GM18861 (cell line): Measurements from ENCODE around the gene COL20A1.
"Not testable (repeated sequence)": the region's sequence is repeated elsewhere in the genome, so short reads cannot be mapped to it uniquely, and the experiment has no call there.

Experiments
- ATAC-seq: cut with Tn5 transposase; IDR thresholded peaks from one replicate; pipeline ENCODE4 v1.9.1; 2021; ENCODE audit not compliant: unreplicated experiment

The COL20A1 gene

DNA sequence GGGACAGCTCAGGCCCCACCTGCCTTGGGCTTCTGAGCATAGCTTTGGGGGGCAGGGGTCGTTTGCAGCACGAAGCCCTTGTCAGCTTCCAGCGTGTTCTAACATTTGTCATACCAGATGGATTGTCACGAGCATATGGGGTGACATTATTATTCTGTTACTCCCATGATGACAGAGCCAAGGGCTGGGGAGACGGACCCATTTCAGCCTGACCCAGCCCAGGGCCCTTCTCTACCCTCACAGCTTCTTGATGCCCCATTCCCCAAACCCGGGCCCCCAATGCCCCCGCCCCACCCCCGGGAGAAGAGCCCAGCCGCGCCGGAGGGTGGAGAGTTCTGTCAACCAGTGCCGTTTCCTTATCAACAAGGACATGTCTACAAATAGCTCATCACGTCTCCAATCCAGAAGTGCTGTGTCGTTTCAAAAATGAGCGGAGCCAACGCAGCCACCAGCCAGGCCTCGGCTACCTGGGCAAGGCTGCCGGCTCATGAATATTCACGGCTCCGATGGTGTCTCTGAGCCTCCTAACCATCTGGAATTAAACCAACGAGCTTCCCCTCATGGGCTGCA, 77.7 kb downstream of the COL20A1 start:
- ATAC-seq, result no peak

DNA sequence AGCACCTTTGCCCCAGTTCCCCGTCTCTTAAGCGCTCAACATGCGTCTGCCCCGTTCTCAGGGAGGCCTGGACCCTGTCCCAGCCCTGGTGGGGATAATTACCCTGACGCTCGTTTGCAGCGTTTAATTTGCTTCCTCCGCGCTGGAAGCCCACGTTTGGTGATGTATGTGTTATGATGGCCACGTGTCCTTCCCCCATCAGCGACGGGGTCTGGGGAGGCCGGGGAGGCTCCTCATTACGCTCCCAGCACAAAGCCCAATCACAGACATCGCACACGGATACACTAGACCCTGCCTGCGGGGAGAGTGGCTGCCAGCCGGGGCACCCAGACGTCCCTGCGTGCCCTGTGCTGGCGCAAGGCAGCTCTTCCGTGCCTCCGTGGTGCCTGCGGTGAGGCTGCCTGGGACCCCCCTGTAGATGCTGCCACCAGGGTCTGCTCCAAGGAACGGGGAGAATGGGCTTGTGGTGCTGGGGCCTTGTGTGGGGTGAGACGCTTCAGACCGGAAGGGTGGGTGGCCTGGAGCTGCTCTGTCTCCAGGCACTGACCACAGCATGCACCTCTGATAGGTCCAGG, 78.4 kb downstream of the COL20A1 start:
- ATAC-seq, result no peak

DNA sequence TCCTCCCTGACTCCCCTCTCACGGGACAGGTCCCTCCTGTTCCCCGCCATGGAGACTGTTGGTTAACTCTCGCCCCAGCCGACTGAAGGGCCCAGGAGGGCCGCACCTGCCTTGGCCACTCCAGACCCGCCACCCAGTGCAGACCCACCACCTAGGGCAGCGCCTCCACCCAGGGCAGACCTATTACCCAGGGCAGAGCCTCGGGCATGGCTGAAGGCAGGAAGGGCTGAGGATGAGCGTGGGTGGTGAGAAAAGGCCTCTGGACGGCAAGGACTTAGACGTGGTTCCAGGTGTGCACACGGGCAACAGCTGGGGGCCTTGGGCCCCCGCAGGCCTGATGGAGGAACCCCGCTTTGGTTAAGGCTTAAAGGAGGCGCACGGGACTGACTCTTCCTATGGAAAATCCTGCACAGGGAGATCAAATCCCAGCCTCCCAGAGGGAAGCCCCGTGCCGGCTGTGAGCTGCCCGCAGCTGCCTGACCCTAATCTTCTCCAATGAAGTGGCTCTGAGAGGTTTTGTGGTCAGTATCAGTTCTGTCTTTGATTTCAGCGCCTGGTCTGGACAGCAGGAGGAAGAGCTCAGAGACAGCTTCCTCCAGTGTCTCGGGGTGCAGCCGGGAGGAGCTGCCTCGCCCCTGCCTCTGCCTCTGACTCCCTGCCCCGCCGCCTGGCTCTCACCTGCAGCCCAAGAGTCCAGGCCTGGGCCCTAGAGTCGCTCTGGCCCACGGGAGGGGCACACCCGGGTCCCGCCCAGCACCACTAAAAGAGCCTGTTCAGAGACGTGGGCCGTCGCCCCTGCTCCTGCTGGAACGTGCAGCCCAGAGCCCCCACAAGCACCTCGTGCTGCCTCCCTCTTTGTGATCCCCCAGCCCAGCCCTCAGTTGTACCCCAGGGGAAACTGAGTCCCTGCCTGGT, 80.2 kb downstream of the COL20A1 start:
- ATAC-seq, result no peak

DNA sequence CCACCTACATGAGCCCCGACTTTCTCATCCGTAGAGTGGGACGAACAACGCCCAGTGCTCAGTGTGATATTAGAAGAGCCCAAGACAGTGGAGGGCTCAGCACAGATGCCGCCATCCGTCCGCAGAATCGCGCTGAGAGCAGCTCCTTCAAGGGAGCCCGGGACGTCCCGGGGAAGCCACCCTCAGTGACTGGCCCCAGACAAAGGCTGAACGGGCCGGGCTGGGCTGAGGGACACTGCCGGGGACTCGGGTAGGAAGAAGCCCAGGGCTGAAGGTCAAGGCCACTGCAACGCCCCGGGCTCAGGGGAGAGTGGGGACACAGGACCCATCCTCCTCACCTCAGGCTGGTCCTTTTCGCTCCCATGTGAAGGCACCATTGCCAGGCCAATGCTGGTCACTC, 81.0 kb downstream of the COL20A1 start:
- no peak for ATAC-seq

DNA sequence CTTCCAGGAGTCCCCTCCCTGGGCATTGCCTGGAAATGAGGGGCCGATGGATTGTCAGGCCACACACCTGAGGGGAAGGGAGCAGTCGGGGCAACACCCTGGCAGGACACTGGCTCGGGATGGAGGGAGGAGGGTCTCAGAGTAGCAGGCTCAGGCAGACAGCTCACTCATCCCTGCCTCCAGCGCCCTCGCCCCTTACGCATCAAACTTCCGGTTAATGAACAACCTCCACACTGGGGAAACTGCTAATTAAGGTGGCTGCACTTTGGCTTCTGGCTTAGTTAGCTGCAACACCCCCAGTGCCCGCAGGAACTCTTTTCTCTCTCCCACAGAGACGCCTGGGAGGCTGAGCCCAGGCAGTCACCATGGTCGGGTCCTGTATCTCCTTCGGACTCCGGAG, 81.5 kb downstream of the COL20A1 start:
- no peak for ATAC-seq

DNA sequence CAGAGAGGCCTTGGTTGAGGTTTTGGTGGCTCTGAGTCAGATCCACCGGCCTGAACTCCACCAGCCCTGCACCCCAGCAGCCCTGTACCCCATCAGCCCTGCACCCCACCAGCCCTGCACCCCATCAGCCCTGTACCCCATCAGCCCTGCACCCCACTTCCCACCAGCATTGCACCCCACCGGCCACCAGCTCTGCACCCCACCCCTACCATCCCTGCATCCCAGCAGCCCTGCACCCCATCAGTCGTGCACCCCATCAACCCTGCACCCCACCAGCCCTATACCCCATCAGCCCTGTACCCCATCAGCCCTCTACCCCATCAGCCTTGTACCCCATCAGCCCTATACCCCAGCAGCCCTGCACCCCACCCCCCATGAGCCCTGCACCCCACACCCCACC, 82.5 kb downstream of the COL20A1 start:
- ATAC-seq, result no peak

DNA sequence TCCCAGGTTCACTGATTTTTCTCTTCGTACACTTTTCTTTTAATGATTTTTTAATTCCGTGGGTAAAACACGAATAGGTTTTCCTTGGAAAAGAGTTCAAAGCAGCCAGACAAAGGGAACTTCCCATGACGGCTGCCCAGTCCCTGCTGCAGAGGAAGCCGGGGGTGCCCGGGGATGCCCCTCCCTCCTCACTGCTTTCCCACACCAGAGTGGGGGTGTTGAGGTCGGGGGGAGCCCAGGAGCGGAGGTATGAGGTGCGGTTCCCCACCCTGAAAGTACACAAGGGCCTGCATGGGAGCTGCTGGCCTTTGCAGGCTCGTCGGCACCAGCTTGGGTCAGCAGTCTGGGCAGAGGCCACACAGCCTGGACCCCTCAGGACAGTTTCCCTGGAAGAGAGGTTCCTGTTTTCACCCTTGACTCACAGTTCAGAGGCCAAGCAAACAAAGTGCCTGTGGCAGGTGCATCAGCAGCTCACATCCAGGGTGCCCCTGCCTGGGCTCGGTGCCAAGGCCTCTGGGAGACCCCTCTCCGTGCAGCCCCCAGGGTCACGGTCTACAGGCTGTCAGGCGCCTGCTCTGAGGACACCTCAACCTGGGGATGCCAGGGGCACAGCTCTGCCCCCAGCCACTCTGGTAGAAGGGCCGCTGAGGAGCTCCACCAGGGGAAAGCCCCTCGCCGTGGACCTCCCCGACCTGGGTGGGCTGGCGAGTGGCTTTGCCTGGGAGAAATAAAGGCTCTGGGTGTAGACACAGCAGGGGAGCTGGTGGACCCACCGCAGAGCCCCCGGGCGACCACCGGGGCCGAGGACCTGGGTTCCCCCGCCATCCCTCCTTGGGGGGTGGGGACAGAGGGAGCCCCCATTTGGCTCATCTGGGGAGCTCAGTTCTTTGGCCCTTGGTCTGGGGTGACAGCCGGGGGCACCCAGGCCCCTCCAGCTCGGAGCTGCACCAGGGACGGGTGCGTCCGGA, 83.6 kb downstream of the COL20A1 start:
- ATAC-seq, result no peak

DNA sequence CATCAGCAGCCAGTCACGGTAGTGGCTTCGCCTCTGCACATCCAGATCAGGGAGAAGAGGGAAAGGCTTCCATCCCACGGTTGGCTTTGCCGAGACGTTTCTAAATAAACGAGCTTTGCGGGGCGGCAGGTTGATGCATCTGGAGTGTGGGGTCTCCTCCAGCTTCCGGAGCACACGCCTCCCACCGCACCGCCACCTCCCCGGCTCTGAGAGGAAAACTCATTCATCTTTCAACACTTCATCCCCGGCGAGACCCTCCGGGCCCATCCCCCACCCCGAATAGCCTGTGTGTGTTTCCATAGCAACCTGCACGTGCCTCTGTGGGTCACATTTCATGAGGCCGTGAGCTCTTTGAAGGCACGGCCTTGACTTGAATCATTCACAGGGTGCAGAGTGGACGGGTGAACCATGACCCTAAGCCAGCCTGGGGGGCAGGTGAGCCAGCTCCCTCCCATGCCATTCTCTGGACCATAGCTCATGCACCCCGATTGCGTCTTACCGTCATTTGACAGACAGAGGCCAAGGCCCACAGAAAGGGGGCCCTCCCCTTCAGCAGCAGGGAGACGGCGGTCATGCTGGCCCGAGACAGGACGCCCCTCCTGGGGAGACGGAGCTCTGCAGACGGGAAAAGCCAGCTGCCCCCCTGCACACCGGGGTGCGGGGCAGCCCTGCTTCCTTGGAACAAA, 84.4 kb downstream of the COL20A1 start:
- no peak for ATAC-seq

DNA sequence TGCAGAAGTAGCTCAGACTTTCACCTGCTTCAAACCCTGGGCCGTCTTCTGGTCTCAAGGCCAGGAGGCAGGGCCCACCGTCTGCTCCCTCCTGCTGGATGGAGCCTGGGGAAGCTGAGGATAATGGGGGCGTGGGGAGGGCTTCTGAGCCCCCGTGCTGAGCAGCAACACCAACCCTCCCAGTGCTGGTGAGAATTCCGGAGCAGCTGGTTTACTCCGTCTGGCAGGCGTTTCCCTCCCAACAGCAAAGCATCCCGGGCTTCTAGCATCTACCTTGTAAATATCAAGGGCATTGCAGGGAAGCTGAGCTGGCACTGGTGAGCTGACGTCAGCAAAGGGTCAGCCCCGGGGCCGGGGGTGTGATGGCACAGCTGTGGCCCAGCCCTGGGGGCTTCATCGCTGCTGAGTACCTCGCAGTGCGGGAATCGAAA, 85.0 kb downstream of the COL20A1 start:
- no peak for ATAC-seq

DNA sequence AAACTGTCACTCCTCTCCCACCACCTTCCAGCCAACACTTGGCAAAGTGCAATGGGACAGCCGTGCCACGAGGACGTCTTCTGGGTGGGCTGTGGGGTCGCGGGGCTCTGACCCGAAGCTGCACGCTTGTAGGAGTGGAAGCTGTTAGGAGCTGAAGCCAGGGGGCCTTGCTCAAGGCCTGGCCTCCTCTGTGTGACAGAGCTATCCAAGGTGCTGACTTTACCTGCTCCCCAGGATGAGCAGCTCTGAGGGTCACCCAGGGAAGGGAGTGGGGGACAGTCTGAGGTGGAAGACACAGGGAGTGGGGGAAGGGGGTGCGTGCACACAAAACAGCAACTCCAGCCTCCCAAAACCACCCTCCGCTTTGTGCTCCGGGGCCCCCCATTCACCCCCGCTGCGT, 85.6 kb downstream of the COL20A1 start:
- no peak for ATAC-seq

DNA sequence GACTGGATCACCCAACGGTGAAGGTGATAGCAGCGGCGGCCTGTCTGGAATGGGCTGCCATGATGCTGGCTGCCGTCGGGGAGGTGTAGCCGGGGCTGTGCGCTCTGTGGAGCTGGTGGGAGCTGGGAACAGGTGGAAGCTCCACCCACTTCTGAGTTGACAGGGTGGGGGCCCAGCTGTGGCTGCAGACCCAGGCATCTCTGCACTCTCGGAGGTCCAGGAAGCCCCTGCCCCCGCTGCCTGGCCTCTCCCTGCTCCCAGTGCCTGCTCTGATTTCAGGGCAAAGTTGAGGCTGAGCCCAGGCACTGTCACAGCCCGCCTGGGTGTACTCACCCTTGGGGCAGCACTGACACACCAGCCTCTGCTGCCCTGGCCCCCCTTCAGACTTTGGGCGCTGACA, 86.3 kb downstream of the COL20A1 start:
- no peak for ATAC-seq

DNA sequence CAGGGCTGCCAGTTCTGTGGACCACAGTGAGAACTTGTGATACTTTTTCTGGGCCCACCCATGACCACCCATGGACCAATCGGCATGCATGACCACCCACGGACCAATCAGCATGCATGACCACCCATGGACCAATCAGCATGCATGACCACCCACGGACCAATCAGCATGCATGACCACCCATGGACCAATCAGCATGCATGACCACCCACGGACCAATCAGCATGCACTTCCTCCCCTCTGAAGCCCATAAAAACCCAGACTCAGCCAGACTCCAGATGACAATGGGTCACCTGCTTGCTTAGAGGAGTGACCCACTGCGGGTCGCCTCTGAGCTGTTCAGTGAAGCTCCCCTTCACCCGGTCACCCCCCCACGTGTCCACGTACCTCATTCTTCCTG, 86.9 kb downstream of the COL20A1 start:
- not testable (repeated sequence) for ATAC-seq

DNA sequence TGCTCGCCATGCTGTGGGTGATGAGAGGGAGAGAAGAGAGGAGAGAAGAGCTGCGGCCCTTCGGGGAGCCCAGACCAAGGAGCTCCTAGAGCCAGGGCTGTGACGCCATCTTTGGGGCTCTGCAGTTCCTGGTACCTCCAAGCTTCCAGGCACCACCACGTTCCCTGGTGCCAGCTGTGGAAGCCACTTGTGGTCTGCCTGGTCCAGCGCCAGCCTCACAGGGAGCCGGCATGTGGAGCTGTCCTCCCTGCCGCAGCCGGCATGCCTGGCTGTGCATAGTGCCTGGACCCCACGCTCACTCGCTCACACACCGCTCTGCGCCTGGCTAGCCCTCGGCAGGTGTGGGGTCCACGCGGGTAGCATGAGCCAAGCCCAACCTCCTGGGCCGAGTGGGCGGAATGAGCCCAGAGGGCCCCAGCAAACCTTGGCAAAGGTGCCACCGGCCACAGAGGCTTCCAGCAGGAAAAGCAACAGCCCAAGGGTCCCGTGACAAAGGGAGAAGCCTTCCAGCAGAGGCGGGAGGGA, 87.4 kb downstream of the COL20A1 start:
- no peak for ATAC-seq

DNA sequence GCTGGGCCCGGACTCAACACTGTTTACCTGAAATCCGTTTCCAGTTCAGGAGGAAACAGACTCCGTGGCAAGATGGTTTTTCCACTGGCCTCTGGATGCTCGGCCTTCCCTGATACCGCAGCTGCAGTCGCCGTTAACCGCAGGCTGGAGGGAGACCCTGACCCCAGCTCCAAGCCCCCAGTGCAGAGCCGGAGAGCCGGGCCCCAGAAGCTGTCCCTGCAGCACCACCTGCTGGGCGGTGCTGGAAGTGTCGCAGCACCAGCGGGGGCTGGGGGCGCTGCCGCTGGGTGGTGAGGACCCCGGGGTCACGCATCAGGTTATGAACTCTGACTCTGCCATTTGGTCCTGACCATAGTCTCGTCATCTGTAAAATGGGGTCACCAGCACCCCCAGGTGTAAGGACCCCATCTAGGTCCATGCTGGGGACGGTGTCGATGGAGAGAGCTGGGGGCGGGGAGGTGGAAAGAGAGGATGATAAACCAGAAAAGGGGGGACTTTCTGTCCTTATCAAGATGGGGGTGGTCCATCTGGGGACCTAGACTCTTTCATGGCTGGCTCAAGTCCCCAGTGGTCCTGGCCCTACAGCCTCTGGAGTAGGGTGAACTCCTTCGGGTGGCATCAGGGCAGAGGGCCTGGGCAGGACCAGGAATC, 88.9 kb downstream of the COL20A1 start:
- ATAC-seq, result no peak

DNA sequence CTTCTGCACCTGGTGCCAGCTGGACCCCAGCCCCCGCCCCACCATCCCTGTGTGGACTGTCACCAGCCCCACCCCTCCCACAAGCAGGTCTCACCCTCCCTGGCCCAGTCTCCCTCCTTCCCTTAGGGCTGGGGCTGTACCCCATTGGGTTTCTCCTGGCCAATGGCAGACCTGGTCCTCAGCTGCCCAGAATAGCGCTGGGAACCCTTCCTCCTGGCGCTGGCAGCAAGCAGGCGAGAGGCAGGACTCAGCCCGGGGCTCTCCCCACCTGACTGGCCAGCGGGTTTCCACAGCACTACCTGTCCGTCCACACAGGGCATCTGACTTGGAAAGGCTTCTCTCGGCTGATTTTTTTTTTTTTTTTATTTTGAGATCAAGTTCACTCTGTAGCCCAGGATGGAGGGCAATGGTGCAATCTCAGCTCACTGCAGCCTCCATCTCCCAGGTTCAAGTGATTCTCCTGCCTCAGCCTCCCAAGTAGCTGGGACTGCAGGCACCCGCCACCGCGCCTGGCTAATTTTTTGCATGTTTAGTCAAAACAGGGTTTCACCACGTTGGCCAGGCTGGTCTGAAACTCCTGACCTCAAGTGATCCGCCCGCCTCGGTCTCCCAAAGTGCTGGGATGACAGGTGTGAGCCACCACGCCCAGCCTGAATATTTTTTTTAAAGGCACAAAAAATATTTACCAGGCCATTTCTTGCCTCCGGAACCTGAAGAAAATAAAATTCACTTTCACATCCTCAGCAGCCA, 89.7 kb downstream of the COL20A1 start:
- no peak for ATAC-seq

DNA sequence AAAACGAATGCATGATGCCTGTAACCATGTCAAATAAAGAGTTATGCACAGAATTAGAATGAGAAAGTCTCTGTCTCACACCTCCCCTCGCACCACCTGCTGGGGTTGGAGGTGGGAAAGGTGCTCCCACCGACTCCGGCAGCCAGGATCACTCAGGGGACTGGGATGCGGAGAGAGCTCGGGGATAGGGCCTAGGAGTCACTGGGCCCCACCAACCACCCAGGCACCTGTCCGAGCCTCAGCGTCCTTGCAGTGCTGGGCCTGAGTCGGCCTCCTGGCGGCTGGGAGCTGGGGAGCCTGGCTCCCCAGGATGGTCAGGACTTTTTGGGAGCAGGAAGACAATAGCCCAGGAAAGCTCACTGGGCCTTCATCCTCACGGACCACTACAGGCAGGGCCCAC, 90.6 kb downstream of the COL20A1 start:
- no peak for ATAC-seq

DNA sequence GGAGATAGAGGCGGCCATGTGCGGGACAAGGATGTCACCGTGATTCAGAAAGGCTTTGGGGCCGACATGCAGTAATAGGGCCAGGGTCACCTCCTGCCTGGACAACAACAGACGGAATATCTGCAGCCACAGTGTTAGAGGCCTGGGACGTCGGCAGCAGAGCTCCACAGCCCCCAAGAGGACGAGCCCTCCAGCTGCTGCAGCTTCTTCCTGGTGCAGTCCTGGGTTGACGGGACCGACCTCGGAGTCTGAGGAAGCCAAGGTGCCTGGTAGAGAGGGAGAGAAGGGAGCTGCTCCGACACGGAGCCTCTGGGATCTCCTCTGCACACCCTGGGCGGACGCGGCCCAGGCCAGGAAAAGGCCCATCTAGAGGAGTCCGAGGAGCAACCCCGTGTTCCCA, 91.3 kb downstream of the COL20A1 start:
- no peak for ATAC-seq
